Cortex of kidney (tissue), 1 donor: ENCODE data around the gene CASP9.

Experiments
- DNase-seq: peaks from one replicate; lab custom pipeline; 2025; lab: John Stamatoyannopoulos, UW

CASP9 gene

DNA sequence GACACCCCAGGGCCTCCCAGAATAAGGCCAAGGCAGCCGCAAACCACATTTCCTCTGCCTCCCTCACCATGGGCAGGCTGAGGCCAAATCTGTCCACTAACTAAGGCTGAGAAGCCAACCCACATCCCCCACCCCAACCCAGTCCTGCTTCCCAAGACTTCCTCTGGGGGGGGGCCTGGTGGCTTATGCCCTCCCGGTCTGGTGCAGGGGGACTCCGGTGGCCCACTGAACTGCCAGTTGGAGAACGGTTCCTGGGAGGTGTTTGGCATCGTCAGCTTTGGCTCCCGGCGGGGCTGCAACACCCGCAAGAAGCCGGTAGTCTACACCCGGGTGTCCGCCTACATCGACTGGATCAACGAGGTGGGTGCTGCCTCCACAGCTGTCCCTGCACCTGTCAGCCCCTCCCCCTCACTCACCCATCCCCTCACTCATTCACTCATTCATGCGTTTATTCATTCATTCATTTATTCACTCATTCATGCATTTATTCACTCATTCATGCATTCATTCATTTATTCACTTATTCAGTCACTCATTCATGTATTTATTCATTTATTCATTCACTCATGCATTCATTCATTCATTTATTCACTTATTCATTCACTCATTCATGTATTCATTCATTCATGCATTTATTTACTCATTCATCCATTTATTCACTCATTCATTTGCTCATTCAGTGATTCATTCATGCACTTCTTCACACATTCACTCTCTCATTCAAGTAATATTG is 78.5 kb downstream of the CASP9 start:
- no peak for DNase-seq

DNA sequence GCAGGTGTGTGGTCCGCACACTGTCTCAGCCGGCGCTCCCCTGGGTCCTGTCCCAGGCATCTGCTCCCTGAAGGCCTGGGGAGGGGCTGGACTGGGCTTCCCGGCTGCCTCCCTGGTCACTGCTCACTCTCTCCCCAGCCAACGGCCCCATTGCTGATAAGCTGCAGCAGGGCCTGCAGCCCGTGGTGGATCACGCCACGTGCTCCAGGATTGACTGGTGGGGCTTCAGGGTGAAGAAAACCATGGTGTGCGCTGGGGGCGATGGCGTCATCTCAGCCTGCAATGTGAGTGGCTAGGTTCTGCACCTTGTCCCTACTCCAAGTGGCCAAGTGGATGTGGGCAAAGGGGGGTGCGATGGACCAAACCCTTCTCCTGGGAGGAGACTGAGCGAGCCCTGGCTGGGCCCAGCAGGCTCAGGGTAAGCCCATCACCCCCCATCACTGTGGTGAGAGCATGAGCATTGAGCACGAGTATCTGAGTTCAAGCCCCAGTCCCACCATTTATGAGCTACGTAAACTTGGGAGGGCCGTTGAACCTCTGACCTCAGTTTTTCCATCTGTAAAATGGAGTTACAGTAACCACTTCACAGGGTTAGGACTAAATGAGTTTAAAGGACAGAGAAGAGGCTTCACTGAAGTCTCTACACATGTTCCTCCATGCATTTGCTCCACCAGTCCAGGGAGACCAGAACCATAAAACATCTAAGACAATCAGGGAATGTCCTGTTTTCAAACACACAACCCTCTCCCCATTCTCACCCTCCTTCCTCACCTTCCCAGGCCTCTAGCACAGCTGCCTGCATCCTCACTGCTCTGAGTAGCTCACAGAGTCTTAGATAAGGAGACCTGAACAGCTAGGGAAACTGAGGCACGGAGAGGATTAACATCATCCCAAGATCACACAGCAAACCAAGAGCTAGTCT is 79.3 kb downstream of the CASP9 start:
- DNase-seq = no peak

DNA sequence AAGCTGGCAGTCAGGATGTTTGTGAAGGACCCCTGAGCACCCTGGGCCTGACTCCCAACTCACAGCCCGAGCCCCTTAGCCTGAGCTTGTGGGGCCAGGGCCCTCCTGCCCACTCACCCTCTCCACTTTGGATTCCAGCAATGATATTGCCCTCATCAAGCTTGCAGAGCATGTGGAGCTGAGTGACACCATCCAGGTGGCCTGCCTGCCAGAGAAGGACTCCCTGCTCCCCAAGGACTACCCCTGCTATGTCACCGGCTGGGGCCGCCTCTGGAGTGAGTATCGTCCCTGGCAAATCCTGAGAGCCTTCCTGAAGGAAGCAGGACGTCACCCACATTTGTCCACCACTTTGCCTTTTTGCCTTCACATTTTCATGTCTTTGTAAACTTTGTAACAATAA is 80.7 kb downstream of the CASP9 start:
- no peak for DNase-seq

DNA sequence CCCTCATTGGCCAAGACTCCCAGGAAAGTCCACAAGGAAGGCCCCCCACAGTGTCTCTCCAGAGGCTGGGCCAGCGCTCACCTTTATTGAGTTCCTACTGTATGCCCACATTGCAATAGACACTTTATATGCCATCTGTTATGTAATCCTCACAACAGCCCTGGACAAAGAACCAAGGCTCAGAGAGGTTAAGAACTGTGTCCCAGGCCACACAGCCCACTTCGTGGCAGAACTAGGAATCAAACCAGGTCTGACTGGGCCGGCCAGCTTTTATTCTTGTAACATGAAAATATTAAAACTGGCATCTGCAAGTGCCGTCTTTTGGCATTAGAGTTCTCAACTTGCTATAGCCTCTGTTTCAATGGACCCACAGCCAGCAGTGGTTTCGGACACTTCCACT is 81.3 kb downstream of the CASP9 start:
- no peak for DNase-seq

DNA sequence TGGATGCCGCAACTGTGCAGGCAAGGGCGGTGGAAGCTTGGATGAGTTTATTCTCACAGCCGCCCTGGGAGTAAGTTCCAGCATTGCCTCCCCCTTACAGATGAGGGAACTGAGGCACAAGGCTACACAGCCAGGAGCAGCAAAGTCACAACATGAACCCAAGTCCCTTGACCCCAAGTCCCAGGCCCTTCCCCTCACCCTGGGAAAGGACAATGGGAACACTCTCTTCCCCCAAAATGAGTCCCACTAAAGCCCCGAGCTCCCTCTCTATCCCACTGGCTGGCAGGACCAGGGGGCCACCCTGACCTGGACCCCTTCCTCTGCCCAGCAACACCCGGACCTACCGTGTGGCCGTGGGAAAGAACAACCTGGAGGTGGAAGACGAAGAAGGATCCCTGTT is 81.9 kb downstream of the CASP9 start:
- DNase-seq = no peak
